ENCODE measurements around the gene TUBG2. TPM values are rescaled to one million over a fixed set of nuclear protein-coding genes. Genes with fewer than 3 reads are reported as not detected.

TUBG2 gene
- total RNA-seq, 1 donor from 2014 or later = 44.7 TPM

- Histone ChIP-seq H3K4me3 (no peak overlapping the region), H3K4me1 (no peaks in the 10 kb centered on the region), H3K9me3 (no peaks in the 10 kb centered on the region), H3K27ac (no peak overlapping the region), H3K36me3 (no peaks in the 10 kb centered on the region), H3K27me3 (no peaks in the 10 kb centered on the region)
- no peak for TF ChIP-seq POLR2AphosphoS5 (IDR thresholded peaks at IDR 0.05; ENCODE audit: insufficient read depth in 1 of 2, low read depth in 1 of 2)
- TF ChIP-seq POLR2A (IDR thresholded peaks at IDR 0.05) = no peak
- TF ChIP-seq, protein P1, sequence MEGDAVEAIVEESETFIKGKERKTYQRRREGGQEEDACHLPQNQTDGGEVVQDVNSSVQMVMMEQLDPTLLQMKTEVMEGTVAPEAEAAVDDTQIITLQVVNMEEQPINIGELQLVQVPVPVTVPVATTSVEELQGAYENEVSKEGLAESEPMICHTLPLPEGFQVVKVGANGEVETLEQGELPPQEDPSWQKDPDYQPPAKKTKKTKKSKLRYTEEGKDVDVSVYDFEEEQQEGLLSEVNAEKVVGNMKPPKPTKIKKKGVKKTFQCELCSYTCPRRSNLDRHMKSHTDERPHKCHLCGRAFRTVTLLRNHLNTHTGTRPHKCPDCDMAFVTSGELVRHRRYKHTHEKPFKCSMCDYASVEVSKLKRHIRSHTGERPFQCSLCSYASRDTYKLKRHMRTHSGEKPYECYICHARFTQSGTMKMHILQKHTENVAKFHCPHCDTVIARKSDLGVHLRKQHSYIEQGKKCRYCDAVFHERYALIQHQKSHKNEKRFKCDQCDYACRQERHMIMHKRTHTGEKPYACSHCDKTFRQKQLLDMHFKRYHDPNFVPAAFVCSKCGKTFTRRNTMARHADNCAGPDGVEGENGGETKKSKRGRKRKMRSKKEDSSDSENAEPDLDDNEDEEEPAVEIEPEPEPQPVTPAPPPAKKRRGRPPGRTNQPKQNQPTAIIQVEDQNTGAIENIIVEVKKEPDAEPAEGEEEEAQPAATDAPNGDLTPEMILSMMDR (IDR thresholded peaks at IDR 0.05) = no peak
- intact Hi-C loops (cut with DNase I) = no loop called here
- DNase-seq (ENCODE audit: extremely low spot score in 2 of 2) = no peak
Observed at GRCh38 chr17:42647778-42648177, 11.3 kb upstream of the TUBG2 start.

GRCh38 chr17:42651392-42651791 lies 7.7 kb upstream of the TUBG2 start:
- no peaks in the 10 kb centered on the region for H3K27me3 ChIP-seq
- intact Hi-C loops (cut with DNase I) = no loop called here
- TF ChIP-seq POLR2AphosphoS5 (IDR thresholded peaks at IDR 0.05; ENCODE audit: insufficient read depth in 1 of 2, low read depth in 1 of 2) (no peak), POLR2A (IDR thresholded peaks at IDR 0.05) (no peak)
- TF ChIP-seq, protein P1 (IDR thresholded peaks at IDR 0.05) = no peak
- no peaks in the 10 kb centered on the region for H3K36me3 ChIP-seq
- H3K4me3 ChIP-seq = no peak overlapping the region
- H3K4me1 ChIP-seq = peaks cover 15% of the 10 kb centered on the region
- no peak for DNase-seq (ENCODE audit: extremely low spot score in 2 of 2)
- no peak overlapping the region for H3K27ac ChIP-seq
- no peaks in the 10 kb centered on the region for H3K9me3 ChIP-seq

DNA sequence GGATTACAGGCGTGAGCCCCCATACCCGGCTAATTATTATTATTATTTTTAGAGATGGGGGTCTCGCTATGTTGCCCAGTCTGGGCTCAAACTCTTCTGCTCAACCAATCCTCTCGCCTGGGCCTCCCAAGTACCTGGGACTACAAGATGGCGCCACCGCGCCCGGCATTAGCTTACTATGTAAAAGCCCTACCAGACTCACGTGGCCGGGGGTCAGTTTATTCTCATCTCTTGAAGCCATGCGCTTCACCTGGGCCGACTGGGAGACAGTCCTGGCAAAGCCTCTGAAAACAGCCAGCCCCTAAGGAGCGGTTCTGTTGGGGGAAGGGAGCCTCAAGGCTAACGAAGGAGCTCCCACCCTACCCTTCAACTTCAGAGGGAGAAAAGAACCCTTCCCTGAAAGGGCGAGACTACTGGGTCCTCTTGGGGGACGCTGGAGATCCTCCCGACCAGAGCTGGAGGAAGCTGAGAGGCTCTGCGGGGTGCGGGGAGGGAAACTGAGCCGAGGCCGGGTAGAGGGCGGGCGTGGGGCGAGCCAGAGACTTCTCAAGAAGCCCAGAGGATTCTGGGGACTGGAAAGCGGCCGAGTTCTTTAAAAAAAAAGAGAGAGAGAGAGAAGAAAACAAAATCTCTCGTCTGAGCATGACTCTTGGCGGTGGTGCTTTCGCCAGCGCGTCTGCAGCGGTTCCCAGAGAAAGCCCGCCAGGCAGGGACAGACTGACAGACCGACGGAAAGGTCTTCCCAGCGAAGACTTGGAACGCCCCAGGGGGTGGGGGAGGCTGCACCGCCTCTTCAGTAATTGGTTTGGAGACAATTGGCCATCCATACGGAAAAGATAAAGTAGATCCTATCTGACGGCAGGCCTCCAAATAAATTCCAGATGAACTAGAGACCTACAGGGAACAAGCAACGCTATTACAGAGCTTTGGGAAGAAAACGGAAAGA lies 5.6 kb upstream of the TUBG2 start:
- Histone ChIP-seq H3K27me3 (no peaks in the 10 kb centered on the region), H3K36me3 (no peaks in the 10 kb centered on the region), H3K4me3 (peak overlapping the region; percentile 32 to 39), H3K9me3 (no peaks in the 10 kb centered on the region), H3K27ac (peak overlapping the region; percentile 96), H3K4me1 (peaks cover 15% of the 10 kb centered on the region)
- TF ChIP-seq POLR2AphosphoS5 (IDR thresholded peaks at IDR 0.05; ENCODE audit: insufficient read depth in 1 of 2, low read depth in 1 of 2) = peak; percentile 74 to 81
- no peak for TF ChIP-seq POLR2A (IDR thresholded peaks at IDR 0.05)
- TF ChIP-seq, protein P1 (IDR thresholded peaks at IDR 0.05) = no peak
- DNase-seq (ENCODE audit: extremely low spot score in 2 of 2) = peak in 1 of 2 donors; percentile 85
- intact Hi-C loops (cut with DNase I) = no loop called here

DNA sequence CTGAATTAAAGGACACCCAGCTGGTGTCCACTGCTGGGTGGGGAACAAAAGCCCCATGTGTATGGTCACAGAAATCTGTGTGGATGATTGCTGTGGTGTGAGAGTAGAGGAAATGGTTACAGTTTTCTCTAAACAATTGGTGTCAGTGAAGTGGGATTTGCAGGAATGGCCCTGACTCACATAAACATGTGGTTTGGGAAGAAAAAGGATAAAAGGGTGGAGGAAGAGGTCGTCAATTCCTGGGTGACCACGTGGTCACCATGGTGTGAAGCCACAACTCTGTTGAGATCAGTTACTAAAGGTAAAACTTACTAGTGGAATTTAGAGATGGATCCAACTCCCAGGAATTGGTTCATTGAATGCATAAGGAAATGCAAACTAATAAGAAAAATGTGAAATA lies 3.6 kb upstream of the TUBG2 start:
- intact Hi-C loops (cut with DNase I) = no loop called here

More for the DNA sequence above, 3.6 kb upstream of the TUBG2 start:
- H3K9me3 ChIP-seq = no peaks in the 10 kb centered on the region
- DNase-seq (ENCODE audit: extremely low spot score in 2 of 2) = no peak
- peaks cover 28% of the 10 kb centered on the region for H3K4me1 ChIP-seq
- no peak overlapping the region for H3K4me3 ChIP-seq
- no peak for TF ChIP-seq POLR2AphosphoS5 (IDR thresholded peaks at IDR 0.05; ENCODE audit: insufficient read depth in 1 of 2, low read depth in 1 of 2)
- TF ChIP-seq, protein P1 (IDR thresholded peaks at IDR 0.05) = no peak
- no peak for TF ChIP-seq POLR2A (IDR thresholded peaks at IDR 0.05)
- H3K27ac ChIP-seq = peak overlapping the region; percentile 96
- H3K36me3 ChIP-seq = no peaks in the 10 kb centered on the region
- no peaks in the 10 kb centered on the region for H3K27me3 ChIP-seq
